ENCODE data around the gene BRIX1. TPM values are rescaled to one million over a fixed set of nuclear protein-coding genes. Genes with fewer than 3 reads are reported as not detected.
A peak's percentile ranks its signal among the peaks of the same experiment; 100 is the strongest.

The BRIX1 gene
- total and polyA plus RNA-seq, 9 of the 15 experiments (the other 6 are each of a cell fraction or from before 2014, with no cell fraction given): 115 to 193 (median 159) TPM

DNA sequence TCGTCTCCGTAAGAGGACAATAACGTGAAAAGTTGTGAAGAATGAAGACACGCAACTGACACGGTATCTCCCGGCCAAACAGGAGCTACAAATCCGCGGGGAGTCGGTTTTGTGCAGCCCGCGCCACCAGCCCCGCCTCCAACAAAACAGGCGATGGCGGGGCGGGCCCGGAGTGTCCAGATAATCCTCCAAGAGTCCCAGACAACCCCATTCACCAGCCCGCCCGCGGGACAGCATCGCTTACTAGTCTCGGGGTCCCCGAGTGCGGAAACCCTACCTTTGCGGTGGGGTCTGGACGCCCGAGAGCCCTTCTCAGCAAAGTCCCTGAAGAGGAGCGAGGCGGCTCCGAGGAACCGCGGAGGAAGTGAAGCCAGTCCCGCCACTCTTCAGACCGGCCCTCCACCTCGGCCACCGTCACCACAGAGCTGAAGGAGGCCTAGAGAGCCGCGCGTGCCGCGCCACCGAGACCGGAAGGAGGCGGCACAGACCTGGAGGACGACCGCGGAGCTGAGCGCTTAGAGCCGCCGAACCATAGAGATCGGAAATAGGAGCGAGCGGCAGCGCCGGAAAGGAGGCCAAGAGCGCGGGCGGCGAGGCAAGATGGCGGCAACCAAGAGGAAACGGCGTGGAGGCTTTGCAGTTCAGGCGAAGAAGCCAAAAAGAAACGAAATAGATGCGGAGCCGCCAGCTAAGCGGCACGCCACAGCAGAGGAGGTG, at the start of gene BRIX1, which contains the start of gene RAD1 (continued):
- TF ChIP-seq, protein P1, sequence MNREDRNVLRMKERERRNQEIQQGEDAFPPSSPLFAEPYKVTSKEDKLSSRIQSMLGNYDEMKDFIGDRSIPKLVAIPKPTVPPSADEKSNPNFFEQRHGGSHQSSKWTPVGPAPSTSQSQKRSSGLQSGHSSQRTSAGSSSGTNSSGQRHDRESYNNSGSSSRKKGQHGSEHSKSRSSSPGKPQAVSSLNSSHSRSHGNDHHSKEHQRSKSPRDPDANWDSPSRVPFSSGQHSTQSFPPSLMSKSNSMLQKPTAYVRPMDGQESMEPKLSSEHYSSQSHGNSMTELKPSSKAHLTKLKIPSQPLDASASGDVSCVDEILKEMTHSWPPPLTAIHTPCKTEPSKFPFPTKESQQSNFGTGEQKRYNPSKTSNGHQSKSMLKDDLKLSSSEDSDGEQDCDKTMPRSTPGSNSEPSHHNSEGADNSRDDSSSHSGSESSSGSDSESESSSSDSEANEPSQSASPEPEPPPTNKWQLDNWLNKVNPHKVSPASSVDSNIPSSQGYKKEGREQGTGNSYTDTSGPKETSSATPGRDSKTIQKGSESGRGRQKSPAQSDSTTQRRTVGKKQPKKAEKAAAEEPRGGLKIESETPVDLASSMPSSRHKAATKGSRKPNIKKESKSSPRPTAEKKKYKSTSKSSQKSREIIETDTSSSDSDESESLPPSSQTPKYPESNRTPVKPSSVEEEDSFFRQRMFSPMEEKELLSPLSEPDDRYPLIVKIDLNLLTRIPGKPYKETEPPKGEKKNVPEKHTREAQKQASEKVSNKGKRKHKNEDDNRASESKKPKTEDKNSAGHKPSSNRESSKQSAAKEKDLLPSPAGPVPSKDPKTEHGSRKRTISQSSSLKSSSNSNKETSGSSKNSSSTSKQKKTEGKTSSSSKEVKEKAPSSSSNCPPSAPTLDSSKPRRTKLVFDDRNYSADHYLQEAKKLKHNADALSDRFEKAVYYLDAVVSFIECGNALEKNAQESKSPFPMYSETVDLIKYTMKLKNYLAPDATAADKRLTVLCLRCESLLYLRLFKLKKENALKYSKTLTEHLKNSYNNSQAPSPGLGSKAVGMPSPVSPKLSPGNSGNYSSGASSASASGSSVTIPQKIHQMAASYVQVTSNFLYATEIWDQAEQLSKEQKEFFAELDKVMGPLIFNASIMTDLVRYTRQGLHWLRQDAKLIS (CRISPR knock-in tag; IDR thresholded peaks at IDR 0.05): peak; percentile 96
- TF ChIP-seq ZBED1 (IDR thresholded peaks at IDR 0.05): no peak
- no peak for TF ChIP-seq ZNF707 (CRISPR knock-in tag; conservative IDR thresholded peaks at IDR 0.05)
- TF ChIP-seq NRF1 (conservative IDR thresholded peaks at IDR 0.05 in 1 of 2, IDR thresholded peaks at IDR 0.05 in 1 of 2): peak; percentile 72
- no peak for TF ChIP-seq ZNF584 (CRISPR knock-in tag; IDR thresholded peaks at IDR 0.05; ENCODE audit: low read depth)
- peak; percentile 82 for TF ChIP-seq FIP1L1 (IDR thresholded peaks at IDR 0.05; ENCODE audit: low read depth, low read length, poor library complexity, severe bottlenecking)
- TF ChIP-seq KLF16 (IDR thresholded peaks at IDR 0.05): peak; percentile 84
- TF ChIP-seq NR2C1 (IDR thresholded peaks at IDR 0.05): peak; percentile 56; the same call in 1 of the 2 replicates
- peak; percentile 55 for TF ChIP-seq NR2C1 (tag; IDR thresholded peaks at IDR 0.05)
- TF ChIP-seq, protein P2, sequence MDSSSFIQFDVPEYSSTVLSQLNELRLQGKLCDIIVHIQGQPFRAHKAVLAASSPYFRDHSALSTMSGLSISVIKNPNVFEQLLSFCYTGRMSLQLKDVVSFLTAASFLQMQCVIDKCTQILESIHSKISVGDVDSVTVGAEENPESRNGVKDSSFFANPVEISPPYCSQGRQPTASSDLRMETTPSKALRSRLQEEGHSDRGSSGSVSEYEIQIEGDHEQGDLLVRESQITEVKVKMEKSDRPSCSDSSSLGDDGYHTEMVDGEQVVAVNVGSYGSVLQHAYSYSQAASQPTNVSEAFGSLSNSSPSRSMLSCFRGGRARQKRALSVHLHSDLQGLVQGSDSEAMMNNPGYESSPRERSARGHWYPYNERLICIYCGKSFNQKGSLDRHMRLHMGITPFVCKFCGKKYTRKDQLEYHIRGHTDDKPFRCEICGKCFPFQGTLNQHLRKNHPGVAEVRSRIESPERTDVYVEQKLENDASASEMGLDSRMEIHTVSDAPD (CRISPR knock-in tag; IDR thresholded peaks at IDR 0.05): no peak
- TF ChIP-seq, protein P3, sequence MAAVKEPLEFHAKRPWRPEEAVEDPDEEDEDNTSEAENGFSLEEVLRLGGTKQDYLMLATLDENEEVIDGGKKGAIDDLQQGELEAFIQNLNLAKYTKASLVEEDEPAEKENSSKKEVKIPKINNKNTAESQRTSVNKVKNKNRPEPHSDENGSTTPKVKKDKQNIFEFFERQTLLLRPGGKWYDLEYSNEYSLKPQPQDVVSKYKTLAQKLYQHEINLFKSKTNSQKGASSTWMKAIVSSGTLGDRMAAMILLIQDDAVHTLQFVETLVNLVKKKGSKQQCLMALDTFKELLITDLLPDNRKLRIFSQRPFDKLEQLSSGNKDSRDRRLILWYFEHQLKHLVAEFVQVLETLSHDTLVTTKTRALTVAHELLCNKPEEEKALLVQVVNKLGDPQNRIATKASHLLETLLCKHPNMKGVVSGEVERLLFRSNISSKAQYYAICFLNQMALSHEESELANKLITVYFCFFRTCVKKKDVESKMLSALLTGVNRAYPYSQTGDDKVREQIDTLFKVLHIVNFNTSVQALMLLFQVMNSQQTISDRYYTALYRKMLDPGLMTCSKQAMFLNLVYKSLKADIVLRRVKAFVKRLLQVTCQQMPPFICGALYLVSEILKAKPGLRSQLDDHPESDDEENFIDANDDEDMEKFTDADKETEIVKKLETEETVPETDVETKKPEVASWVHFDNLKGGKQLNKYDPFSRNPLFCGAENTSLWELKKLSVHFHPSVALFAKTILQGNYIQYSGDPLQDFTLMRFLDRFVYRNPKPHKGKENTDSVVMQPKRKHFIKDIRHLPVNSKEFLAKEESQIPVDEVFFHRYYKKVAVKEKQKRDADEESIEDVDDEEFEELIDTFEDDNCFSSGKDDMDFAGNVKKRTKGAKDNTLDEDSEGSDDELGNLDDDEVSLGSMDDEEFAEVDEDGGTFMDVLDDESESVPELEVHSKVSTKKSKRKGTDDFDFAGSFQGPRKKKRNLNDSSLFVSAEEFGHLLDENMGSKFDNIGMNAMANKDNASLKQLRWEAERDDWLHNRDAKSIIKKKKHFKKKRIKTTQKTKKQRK (IDR thresholded peaks at IDR 0.05; ENCODE audit: borderline replicate concordance, low read depth, low read length): no peak
- peak in 1 of 2 experiments; percentile 84; a peak in 3 of 4 replicates for TF ChIP-seq SIN3A (IDR thresholded peaks at IDR 0.05; ENCODE audit: borderline replicate concordance in 2 of 2, control insufficient read depth in 1 of 2, low read depth in 2 of 2, low read length in 2 of 2)
- peak; percentile 75 for TF ChIP-seq CTBP1 (IDR thresholded peaks at IDR 0.05; ENCODE audit: borderline replicate concordance)
- TF ChIP-seq DMBX1 (CRISPR knock-in tag; IDR thresholded peaks at IDR 0.05; ENCODE audit: borderline replicate concordance): no peak; the same call in 1 of the 2 replicates
- no peak for TF ChIP-seq THRAP3 (IDR thresholded peaks at IDR 0.05; ENCODE audit: borderline replicate concordance)
- TF ChIP-seq CHD4 (IDR thresholded peaks at IDR 0.05; ENCODE audit: insufficient read depth, insufficient replicate concordance, low read depth, low read length, poor library complexity, severe bottlenecking): no peak
- TF ChIP-seq ZNF408 (CRISPR knock-in tag; IDR thresholded peaks at IDR 0.05; ENCODE audit: low read depth): no peak
- peak; percentile 97 for TF ChIP-seq ZBTB17 (CRISPR knock-in tag; IDR thresholded peaks at IDR 0.05)
- peak in 1 of 2 experiments; percentile 71; a peak in 2 of 4 replicates for TF ChIP-seq TRIM24 (IDR thresholded peaks at IDR 0.05)
- 0 out of 2 replicates have a peak, but pooled peaks have one; percentile 5 for TF ChIP-seq CHD2 (IDR thresholded peaks at IDR 0.05; ENCODE audit: low read depth, low read length)

Measured in K562 (cell line).